ENCODE measurements around the gene BOD1. TPM values are rescaled to one million over a fixed set of nuclear protein-coding genes. Genes with fewer than 3 reads are reported as not detected.

The BOD1 gene
- total RNA-seq, 1 donor from 2014 or later = 54.6 TPM

GRCh38 chr5:173577166-173577565 lies 39.3 kb downstream of the BOD1 start:
- DNase-seq = no peak

GRCh38 chr5:173575985-173576384 lies 40.5 kb downstream of the BOD1 start:
- no peak for DNase-seq

- peak; percentile 37 for DNase-seq
Observed at GRCh38 chr5:173574983-173575382, 41.5 kb downstream of the BOD1 start.

- peak; percentile 90 for DNase-seq
Observed at GRCh38 chr5:173573126-173573960, 43.1 kb downstream of the BOD1 start.

- no peak for DNase-seq
Observed at GRCh38 chr5:173572431-173573125, 43.9 kb downstream of the BOD1 start.

GRCh38 chr5:173570321-173571090 lies 45.9 kb downstream of the BOD1 start:
- no peak for DNase-seq

GRCh38 chr5:173568703-173569102 lies 47.7 kb downstream of the BOD1 start:
- DNase-seq = no peak

- DNase-seq = no peak
Observed at GRCh38 chr5:173568128-173568527, 48.3 kb downstream of the BOD1 start.

- DNase-seq = peak; percentile 57
Observed at GRCh38 chr5:173567548-173567947, 48.9 kb downstream of the BOD1 start.

- no peak for DNase-seq
Observed at GRCh38 chr5:173565491-173566072, 50.9 kb downstream of the BOD1 start.

GRCh38 chr5:173564106-173564505 lies 52.3 kb downstream of the BOD1 start:
- no peak for DNase-seq

- DNase-seq = no peak
Observed at GRCh38 chr5:173563246-173563645, 53.2 kb downstream of the BOD1 start.

GRCh38 chr5:173562451-173562850 lies 54.0 kb downstream of the BOD1 start:
- no peak for DNase-seq

Measured in tongue (tissue), 2 donors.